GM23248 (cell line): Measurements from ENCODE around the gene PPP2R5B.

Source experiments
- EZH2 ChIP-seq: fragments of 200-600 bp; sonication (generic); IDR thresholded peaks from 2 replicates; pipeline ENCODE4 v1.6.1; 2018; ENCODE audit warnings: antibody characterized with exemption, mild to moderate bottlenecking; ENCODE audit not compliant: insufficient read depth, poor library complexity, severe bottlenecking
- EZH2phosphoT487 ChIP-seq: fragments of 200-600 bp; sonication (generic); IDR thresholded peaks from 2 replicates; pipeline ENCODE4 v1.6.1; 2018; ENCODE audit warnings: antibody characterized with exemption, moderate library complexity, mild to moderate bottlenecking, low read depth; ENCODE audit not compliant: insufficient read depth

GRCh38 chr11:64918017-64918416 lies 6.5 kb upstream of the PPP2R5B start:
- TF ChIP-seq EZH2 (no peak), EZH2phosphoT487 (no peak)
